ENCODE results near the gene CREBRF.
"Not testable (repeated sequence)": the region's sequence is repeated elsewhere in the genome, so short reads cannot be mapped to it uniquely, and the experiment has no call there.

Gene CREBRF, protein sequence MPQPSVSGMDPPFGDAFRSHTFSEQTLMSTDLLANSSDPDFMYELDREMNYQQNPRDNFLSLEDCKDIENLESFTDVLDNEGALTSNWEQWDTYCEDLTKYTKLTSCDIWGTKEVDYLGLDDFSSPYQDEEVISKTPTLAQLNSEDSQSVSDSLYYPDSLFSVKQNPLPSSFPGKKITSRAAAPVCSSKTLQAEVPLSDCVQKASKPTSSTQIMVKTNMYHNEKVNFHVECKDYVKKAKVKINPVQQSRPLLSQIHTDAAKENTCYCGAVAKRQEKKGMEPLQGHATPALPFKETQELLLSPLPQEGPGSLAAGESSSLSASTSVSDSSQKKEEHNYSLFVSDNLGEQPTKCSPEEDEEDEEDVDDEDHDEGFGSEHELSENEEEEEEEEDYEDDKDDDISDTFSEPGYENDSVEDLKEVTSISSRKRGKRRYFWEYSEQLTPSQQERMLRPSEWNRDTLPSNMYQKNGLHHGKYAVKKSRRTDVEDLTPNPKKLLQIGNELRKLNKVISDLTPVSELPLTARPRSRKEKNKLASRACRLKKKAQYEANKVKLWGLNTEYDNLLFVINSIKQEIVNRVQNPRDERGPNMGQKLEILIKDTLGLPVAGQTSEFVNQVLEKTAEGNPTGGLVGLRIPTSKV

DNA sequence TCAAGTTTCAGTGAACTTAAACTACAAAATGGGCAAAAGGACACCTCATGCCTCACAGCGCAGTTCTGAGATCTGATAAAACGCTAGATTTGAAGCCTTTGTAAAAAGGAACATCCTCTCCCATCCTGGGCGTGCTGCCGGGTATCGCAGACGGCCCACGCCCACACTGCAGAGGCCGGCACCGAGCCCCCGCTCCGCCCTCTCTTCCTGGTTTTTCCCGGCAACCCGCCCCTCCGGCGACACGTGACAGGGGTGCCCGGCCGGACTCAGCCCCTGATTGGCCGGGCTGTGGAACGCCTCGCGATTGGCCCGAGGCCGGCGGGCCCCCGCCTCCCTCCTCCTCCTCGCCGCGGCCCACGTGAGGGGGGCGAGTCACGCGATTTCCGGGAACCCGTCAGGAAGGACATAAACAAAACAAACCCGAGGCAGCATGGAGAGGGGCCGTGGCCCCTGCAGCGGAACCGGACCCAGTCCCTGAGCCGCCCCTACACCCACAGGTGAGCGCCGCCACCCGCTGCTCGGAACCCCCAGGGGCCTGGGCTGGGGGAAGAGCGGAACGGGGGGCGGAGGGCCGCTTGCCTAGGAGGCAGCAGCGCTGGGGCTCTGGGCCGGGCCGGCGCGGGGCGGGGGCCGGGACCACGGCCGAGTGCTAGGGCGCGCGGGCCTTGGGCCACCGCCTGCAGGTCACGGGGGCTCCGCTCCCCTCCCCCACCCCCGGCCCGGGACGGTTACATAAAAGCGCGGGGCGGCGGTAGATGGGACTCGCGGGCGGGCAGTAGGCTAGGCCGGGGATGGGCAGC, at the start of gene CREBRF:
Gene CREBRF (plus strand): TSS at position 370 of the 800 bp plus-strand sequence. CDS start 24,424 bp downstream, outside the sequence.
- in situ Hi-C loops (cut with MboI; ENCODE audit: low pct_unique_long_range_greater_than_20kb, low sequenced_read_pairs) = no loop called here
- DNase-seq = peak; percentile 98

DNA sequence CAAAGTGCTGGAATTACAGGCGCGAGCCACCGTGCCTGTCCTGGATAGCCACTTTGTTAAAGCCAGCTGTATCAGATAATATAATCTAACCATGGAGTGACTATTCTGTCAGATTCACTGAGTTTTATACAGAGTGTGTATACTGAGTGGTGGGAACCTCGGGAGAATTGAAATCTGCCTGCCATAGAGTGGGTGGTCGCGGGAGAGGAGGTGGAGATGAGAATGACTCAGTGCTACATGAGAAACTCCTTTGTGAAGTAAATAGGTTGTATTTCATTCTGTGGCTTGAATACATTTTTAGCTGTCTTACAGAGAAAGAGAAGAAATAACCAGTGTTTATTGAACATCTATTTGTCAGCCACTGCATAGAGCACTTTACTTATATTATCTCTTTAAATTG, 46.1 kb upstream of the CREBRF start:
- DNase-seq = no peak
- in situ Hi-C loops (cut with MboI; ENCODE audit: low pct_unique_long_range_greater_than_20kb, low sequenced_read_pairs) = no loop called here

DNA sequence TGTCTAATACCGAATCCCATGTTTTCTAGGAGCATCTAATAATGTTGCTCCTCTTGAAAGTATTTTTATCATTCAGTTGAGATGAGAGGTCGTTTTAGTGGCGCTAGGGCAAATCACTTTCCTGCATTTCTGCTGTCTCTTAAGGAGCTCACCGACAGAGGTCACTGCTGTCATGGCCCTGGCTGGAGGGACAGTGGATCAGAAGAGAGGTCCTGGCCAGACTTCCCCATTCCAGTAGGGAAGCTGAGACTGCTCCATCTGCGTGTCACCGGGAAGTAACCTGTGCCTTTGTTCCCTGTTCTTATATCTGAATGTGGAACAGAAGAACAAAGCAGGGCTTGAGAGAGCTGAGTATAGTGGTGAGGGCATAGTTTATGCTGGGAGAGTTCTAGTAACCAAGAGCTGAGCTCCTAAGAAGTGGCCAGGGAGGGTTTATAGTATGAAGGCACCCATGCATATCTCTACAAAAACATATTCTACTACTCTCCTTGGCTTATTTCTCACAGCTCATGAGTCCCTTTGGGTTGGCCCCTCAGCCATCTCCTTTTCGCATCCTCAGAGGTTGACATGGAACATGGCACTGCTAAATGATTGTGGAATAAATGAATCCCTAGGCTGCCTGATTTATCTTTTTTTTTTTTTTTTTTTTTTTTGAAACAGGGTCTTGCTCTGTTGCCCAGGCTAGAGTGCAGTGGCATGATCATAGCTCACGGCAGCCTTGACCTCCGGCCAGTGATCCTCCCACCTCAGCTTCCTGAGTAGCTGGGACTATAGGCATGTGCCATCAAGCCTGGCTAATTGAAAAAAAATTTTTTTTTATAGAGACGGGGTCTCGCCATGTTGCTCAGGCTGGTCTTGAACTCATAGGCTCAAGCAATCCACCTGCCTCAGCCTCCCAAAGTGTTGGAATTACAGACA, 45.3 kb upstream of the CREBRF start:
- no peak for DNase-seq
- in situ Hi-C loops (cut with MboI; ENCODE audit: low pct_unique_long_range_greater_than_20kb, low sequenced_read_pairs) = no loop called here

DNA sequence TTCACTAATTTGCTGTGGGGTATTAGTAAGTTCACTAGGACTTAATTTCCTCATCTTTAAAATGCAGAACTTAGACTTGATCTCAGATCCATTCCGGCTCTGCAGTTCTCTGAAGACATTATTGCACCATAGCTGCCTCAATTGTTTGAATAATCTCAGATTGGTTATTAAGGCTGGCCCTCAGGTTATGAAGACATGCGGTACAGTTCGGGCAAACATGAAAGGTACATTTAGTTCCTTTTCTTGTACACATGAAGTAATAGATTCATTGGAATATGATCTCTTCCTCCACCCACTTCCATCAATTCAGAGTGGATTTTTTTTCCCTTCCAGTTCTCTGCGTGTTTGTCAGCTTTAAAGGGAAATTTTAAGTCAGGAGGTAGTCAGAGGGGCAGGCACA, 44.6 kb upstream of the CREBRF start:
- DNase-seq = no peak

DNA sequence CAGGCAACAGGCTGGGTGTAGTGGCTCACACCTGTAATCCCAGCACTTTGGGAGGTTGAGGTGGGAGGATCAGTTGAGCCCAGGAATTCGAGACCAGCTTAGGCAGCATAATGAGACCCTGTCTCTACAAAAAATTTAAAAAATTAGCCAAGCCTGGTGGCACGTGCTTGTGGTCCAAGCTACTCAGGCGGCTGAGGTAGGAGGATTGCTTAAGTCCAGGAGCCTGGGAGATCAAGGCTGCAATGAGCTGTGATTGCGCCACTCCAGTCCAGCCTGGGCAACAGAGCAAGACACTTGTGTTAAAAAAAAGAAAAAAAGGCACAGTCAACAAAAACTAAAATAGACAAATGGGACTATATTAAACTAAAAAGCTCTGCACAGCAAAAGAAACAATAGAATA, 43.3 kb upstream of the CREBRF start:
- in situ Hi-C loops (cut with MboI; ENCODE audit: low pct_unique_long_range_greater_than_20kb, low sequenced_read_pairs) = no loop called here

More for the DNA sequence above, 44.6 kb upstream of the CREBRF start:
- in situ Hi-C loops (cut with MboI; ENCODE audit: low pct_unique_long_range_greater_than_20kb, low sequenced_read_pairs) = no loop called here

DNA sequence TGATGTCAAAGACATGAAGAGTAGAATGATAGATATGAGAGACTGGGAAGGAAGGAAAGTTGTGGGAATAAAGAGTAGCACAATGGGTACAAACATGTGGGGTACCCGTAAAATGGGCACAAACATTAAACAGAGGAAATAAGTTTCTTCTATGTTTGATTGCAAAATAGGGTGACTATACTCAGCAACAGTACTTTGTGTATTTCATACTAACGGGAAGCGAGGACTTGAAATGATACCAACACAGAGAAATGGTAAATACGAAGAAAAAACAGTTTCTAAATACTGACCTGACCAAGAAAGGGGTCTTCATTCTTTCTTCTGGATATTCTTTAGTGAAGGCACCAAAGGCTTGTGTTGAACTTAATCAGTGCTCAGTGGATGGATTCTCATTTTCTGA, 41.5 kb upstream of the CREBRF start:
- no peak for DNase-seq
- in situ Hi-C loops (cut with MboI; ENCODE audit: low pct_unique_long_range_greater_than_20kb, low sequenced_read_pairs) = no loop called here

More for the DNA sequence above, 43.3 kb upstream of the CREBRF start:
- DNase-seq = no peak

DNA sequence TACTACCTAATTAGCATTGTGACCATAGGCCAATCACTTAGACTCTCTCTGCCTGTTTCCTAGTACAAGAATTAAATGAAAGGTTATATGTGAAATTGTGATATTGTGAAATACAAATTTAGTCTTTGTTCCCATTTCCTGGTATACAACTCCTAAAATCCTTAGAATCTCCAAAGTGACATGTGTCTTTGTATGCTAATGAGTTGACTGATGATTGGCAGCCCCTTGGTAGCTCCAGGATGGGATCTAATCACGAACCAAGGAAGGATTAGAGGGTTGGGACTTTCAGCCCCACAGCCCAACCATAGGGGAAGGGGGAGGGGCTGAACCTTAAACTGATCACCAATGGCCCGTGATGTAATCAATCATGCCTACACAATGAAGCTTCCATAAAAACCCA, 41.0 kb upstream of the CREBRF start:
- in situ Hi-C loops (cut with MboI; ENCODE audit: low pct_unique_long_range_greater_than_20kb, low sequenced_read_pairs) = no loop called here
- no peak for DNase-seq

DNA sequence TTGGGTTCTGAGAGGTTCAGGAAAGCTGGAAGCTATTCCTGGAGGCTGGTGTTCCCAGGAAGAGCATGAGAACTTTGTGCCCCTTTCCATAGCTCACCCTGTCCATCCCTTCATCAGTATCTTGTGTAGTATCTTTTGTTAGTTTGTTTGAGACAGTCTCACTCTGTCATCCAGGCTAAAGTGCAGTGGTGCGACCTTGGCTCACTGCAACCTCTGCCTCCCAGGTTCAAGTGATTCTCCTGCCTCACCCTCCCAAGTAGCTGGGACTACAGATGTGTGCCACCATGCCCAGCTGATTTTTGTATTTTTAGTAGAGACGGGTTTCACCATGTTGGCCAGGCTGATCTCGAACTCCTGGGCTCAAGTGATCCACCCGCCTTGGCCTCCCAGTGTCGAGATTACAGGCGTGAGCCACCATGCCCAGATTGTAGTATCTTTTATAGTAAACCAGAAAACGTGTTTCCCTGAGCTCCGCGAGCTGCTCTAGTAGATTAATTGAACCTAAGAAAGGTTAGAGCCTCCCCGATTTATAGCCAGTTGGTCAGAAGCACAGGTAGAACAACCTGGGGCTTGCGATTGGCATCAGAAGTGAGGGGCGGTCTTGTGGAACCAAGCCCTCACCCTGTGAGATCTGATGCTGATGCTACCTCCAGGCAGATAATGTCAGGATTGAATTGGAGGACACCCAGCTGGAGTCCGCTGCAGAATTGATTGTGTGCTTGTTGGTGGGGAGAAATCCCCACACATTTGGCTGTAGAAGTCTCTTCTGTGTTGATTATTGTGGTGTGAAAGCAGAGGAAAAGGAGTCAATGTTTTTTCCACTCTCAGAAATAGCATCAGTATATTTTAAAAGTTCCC, 40.3 kb upstream of the CREBRF start:
- DNase-seq = no peak
- in situ Hi-C loops (cut with MboI; ENCODE audit: low pct_unique_long_range_greater_than_20kb, low sequenced_read_pairs) = no loop called here

DNA sequence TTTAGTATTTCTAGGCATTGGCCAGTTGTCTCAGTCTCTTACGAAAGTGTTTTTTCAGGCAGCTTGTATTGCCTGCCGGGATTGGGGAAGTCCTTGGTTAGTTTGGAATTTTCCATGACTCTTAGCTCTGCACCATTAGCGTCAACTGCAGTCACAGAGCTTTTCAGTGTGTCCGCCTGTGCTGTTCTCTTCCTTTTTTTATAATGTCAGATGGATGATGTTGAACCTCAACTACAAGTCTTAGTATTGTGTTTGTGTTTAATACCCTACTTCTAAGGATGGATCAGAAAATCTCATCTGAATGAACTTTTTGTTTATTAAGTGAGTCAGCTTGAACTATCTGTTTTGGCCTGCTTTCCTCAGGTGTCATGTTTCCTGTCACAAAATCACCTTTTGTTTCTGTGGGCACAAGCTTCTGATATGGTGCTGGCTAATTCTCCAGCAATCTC, 39.5 kb upstream of the CREBRF start:
- DNase-seq = peak; percentile 46
- in situ Hi-C loops (cut with MboI; ENCODE audit: low pct_unique_long_range_greater_than_20kb, low sequenced_read_pairs) = no loop called here

DNA sequence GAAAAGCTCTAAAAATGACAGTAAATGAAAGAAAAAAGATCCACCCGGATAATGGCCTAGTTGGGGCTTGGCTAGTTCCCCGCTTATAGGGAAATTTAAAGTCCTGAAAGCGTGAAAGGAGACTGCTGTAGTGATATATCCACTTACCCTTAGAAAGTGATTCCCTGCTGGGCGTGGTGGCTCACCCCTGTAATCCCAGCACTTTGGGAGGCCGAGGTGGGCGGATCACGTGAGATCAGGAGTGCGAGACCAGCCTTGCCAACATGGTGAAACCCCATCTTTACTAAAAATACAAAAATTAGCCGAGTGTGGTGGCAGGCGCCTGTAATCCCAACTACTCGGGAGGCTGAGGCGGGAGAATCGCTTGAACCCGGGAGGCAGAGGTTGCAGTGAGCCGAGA, 39.1 kb upstream of the CREBRF start:
- in situ Hi-C loops (cut with MboI; ENCODE audit: low pct_unique_long_range_greater_than_20kb, low sequenced_read_pairs) = not testable (repeated sequence)

DNA sequence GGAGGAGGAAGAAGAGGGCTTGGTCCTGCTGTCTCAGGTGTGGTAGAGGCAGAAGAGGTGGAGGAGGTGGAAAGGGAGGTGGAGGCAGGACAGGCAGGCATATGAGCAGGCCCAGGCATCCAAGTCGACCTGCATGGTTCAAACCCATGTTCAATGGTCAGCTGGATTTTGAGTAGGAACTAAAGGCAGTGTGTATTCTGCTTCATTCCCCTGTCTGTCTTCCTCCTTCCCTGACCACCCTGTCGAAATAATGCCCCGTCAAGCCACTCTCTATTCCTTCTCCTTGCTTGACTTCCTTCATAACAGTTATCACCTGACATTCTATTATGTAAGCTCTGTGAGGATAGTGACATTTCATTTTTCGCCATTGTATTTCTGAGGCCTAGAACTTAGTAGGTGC, 37.8 kb upstream of the CREBRF start:
- no peak for DNase-seq
- in situ Hi-C loops (cut with MboI; ENCODE audit: low pct_unique_long_range_greater_than_20kb, low sequenced_read_pairs) = no loop called here

More for the DNA sequence above, 39.1 kb upstream of the CREBRF start:
- DNase-seq = not testable (repeated sequence)

DNA sequence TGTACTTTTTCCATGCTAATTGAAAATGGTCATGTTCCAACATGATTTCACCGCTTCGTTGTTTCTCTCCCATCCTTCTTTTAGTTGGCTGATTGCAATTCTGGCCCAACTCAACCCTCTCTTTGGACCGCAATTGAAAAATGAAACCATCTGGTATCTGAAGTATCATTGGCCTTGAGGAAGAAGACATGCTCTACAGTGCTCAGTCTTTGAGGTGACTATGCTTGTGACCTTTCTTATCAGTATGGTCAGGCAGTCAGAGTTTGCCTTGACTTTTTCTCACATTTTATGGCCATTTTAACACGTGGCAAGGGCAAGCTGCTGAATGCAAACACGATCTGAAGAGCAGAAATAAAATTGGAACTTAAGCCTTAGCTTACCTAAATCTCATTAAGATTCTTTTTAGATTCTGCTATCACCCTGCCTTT, 36.0 kb upstream of the CREBRF start:
- in situ Hi-C loops (cut with MboI; ENCODE audit: low pct_unique_long_range_greater_than_20kb, low sequenced_read_pairs) = no loop called here
- no peak for DNase-seq

DNA sequence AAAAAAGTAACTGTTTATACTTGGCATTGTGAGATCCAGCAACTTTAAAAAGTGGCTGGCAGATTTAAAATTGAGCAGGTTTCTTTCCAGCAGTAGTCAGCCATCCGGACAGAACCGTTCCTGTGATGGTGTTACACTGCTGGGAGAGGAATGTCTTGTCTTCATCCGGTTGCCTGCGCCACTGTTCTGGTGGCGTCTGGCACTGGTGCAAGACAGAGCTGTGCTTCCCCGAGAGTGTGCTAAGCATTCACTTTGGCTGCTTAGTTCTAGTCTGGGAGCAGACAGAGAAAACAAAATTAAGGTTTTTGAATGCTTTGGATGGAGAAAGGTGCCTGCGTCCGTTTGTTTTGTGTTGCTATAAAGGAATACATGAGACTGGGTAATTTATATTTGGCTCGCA, 35.5 kb upstream of the CREBRF start:
- in situ Hi-C loops (cut with MboI; ENCODE audit: low pct_unique_long_range_greater_than_20kb, low sequenced_read_pairs) = no loop called here
- DNase-seq = no peak

DNA sequence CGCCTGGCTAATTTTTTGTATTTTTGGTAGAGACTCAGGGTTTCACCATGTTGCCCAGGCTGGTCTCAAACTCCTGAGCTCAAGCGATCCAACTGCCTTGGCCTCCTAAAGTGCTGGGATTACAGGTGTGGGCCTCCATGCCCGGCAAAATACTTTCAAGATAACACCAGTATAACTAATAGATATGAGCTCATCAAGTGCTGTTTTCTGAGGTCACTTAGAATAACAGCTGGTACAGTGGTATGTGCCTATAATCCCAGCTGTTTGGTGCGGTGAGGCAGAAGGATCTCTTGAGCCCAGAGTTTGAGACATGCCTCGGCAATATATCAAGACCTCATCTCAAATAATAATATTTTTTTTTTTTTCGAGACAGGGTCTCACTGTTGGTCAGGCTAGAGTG, 30.5 kb upstream of the CREBRF start:
- in situ Hi-C loops (cut with MboI; ENCODE audit: low pct_unique_long_range_greater_than_20kb, low sequenced_read_pairs) = no loop called here
- DNase-seq = no peak

DNA sequence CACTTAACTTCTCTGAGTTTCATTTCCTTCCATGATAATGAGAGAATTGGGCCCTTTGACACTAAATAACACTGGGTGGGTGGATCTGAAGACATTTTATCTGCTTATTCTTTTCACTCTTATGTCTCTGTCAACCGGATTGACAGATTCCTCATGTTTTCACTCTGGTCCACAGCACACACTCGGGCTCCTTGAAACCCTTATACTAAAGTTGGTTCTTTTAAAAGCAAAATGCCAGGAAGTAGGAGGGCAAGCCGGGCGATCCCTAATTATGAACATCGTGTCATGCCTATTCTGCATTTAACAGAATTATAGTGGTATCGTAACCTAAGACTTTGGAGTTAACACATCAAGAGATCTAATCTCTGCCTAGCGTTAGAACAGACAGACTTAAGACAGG, 28.2 kb upstream of the CREBRF start:
- in situ Hi-C loops (cut with MboI; ENCODE audit: low pct_unique_long_range_greater_than_20kb, low sequenced_read_pairs) = no loop called here
- DNase-seq = no peak

DNA sequence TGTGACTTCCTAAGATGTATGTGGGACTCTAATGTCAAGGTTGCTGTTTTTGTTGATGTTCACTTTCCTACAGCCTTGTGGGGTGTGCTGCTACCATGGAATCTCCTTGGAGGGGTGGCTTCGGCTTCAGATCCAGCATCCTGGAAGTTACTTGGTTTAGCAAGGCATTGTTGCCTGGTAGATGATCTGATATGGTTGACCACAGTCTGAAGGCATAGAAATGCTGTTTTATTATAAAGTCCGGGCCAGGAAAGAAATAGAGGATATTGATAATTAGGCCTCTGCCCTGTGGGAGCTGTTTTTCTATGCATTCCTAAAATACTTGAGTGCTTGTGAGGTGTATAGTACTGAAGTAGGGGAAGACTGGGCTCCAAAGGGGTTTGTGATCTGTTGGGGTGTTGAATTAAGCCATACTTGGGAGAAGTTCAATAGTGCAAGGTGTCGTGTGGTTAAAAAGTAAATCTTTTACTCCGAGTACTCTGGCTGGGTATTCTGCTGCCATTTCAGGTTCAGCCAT, 27.3 kb upstream of the CREBRF start:
- in situ Hi-C loops (cut with MboI; ENCODE audit: low pct_unique_long_range_greater_than_20kb, low sequenced_read_pairs) = no loop called here
- no peak for DNase-seq

DNA sequence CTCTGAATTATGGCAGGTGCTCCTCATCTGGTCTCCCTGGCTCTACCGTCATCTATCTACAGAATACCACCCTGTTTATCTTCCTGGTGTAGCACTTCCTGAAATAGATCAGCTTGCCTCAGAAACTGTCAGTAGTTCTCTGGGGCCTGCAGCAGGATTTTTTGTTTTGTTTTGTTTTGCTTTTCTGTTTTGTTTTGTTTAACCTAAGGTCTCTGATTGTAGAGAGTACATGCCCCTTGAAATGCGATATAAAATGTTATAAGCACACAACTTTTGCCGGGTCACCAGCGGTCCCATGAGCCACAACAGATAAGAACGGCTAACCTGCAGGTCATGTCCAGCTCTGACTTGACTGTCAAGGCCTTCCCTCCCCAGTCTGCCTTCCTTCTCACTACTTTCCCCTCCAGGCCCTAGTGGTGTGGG, 26.6 kb upstream of the CREBRF start:
- DNase-seq = peak; percentile 28
- in situ Hi-C loops (cut with MboI; ENCODE audit: low pct_unique_long_range_greater_than_20kb, low sequenced_read_pairs) = no loop called here

DNA sequence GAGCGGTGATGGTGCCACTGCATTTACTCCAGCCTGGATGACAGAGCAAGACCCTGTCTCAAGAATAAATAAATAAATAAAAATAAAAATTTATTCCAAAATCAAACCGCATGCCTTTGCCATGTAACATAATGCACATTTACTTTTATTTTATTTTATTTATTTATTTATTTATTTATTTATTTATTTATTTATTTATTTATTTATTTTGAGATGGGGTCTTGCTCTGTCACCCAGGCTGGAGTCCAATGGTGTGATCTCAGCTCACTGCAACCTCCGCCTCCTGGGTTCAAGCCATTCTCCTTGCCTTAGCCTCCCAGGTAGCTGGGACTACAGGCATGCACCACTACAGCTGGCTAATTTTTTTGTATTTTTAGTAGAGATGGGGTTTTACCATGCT, 24.1 kb upstream of the CREBRF start:
- in situ Hi-C loops (cut with MboI; ENCODE audit: low pct_unique_long_range_greater_than_20kb, low sequenced_read_pairs); DNase-seq: not testable (repeated sequence)

Measured in KBM-7 (cell line).